Stimulated activated naive CD8-positive, alpha-beta T cell treated with anti-CD3 and anti-CD28 coated beads, Interleukin-15, Interleukin-2, amounts not matched to agents 100 U/mL and 50 U/mL, for 24 hours (primary cell): ENCODE data around the gene MYH9.

ENCODE experiments used
- ATAC-seq: fragments of 150-1000 bp; cut with Tn5 transposase; one replicate; pipeline ENCODE4 v1.10.0; 2021
- DNase-seq: peaks from one replicate; pipeline ENCODE4 v3.0.0; 2021

MYH9 gene

GRCh38 chr22:36245805-36246356, 141.9 kb downstream of the MYH9 start:
- no peak for DNase-seq
- no peak for ATAC-seq

DNA sequence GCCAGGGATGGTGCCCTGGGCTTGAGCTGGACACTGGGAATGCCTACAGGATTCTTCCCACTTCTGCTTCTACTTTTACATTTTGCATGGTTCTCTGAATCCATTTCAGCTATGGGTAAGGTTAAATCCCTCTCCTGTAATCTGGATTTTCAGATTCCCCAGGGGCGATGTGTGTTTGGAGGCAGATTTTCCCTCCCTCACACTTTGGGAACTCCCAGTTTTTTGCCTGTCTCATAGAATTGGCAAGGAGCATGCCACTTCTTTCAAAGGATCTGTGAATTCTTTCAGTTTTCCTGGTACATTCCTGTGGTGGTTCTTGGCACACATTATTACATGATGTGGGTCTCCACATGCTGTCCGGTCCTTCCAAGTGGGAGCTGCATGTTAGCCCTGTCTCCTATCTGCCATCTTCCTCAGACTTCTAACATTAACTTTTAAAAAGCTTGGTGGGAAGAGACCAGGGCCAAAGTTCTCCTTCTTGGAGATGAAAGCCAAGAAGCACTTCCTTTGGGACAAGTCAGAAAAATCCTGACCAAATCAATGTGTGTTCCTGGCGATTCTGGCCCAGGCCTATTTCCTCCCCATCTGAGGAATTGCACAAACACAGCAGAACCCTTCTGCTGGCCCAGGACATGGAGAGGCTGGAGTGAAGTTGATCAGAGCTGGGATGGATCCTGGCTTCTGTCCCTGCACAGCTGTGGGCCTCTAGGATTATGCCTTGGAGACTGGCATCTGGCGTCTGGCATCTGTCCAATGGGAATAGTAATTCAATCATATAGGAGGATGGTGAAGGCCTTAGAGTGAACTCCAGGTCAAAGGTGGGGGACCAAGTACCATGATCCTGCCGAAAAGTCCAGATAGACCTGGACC, 143.0 kb downstream of the MYH9 start:
- DNase-seq (no peak), ATAC-seq (no peak)

GRCh38 chr22:36243986-36244385, 143.8 kb downstream of the MYH9 start:
- ATAC-seq, result no peak
- no peak for DNase-seq

GRCh38 chr22:36239401-36240171, 148.2 kb downstream of the MYH9 start, which contains the start of gene APOL2:
Gene APOL2 (minus strand): TSS chr22:36239527. CDS start chr22:36233162, 6,365 bp downstream.
- DNase-seq, result peak; percentile 83
- ATAC-seq, result peak; percentile 97

- ATAC-seq (no peak), DNase-seq (peak; percentile 22)
Measured at GRCh38 chr22:36239150-36239400, 148.7 kb downstream of the MYH9 start.

GRCh38 chr22:36238373-36239149, 149.2 kb downstream of the MYH9 start:
- DNase-seq (peak; percentile 18), ATAC-seq (peak; percentile 26)

GRCh38 chr22:36237462-36238372, 150.1 kb downstream of the MYH9 start:
- DNase-seq, result peak; percentile 29
- ATAC-seq, result peak; percentile 19

DNA sequence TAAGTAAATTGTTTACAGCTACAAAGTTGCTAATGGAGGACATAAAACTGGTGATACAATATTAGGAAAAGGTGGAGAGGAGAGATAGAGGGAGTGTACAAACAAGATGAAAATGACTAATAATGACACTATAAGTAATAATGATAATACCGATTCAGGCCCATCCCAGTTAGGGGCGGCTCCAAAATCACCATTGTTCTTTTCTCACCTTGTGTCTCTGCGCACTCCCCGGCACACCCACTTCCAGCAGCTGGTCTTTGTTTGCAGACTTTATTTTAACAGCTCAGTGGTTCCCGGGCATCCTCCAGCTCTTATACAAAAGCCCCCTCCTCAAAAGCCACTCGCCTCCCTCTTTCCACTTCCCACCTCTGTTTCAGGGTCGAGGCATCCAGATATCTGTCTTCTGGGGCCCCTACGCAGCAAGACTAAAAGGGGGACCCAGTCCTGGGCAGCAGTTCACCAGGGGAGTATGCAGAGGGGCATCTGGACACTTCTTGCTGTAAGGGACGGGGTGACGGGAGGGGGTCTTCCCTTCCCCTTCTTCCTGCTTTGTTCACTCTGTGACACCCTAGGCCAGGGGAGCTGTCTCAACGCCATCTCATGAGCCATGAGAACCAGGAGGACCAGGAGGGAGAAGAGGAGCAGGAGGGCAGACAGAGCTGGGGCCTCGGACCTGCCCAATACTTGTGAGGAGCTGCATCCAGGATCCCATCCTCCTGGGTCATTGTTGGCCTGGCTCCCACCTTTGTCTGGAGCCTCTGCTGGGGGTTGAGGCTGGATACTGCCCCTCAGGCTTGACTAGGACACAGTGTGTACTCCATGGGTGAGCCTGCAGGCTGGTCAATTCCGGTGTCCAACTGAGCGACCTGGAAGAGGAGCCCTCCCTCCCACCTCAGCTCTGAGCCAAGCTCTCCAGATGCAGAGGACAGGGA, 151.1 kb downstream of the MYH9 start:
- no peak for DNase-seq
- no peak for ATAC-seq

GRCh38 chr22:36235585-36235984, 152.2 kb downstream of the MYH9 start:
- ATAC-seq, result no peak
- no peak for DNase-seq

- ATAC-seq (no peak), DNase-seq (no peak)
Measured at GRCh38 chr22:36234919-36235318, 152.8 kb downstream of the MYH9 start.

GRCh38 chr22:36234213-36234612, 153.6 kb downstream of the MYH9 start:
- DNase-seq (no peak), ATAC-seq (no peak)

DNA sequence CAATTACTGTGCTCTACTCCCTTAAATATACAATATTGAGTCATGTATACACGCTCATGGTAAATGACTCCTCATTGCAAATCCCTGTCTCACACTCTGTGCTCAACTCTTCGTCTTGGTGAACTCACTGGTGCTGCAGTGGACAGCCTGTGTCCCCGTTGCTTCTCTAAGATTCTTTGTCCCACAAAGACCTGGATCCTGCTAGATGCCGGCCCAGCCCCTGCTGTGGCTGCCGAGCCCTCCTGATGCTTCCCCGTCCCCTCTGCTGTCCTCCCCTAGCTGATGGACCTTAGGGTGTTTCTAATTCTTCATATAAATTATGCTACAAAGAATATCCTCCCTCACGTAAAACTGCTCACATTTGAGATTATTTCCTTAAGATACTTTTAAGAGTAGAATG, 154.0 kb downstream of the MYH9 start:
- ATAC-seq, result no peak
- DNase-seq, result no peak

DNA sequence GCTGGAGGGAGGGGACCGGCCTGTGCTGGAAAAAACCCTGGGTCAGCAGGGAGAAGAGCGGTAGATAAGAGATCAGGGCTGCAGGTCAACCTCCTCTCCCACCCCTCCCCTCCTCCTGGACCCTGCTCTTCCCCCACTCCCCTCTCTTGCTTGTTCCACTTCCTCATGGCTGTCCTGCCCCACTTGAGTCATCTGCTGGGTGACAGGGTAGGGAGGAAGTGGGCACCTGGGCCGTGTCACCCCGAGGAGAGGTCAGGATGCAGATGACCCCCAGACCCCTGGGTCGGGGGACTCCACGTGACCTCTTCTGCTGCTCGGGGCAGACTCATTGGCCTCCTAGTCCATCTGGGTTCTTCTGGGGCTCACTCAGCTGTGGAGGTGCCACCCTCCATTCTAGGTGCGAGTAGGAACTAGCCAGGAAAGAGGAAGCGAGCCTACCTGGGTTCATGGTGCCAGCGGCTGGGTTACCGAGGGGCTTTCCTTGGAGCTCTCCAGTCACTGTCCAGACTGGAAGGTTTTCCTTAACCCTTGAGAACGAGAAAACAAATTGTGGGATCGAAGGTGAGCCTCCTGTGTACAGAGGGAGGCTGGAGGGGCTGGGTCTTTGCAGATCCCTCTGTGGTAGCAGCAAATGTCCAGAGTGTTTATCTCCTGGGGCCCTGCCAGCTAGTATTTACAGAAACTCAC, 154.9 kb downstream of the MYH9 start:
- ATAC-seq (no peak), DNase-seq (no peak)
